H1 (cell line): Measurements from ENCODE around the gene IQGAP1. TPM values are rescaled to one million over a fixed set of nuclear protein-coding genes. Genes with fewer than 3 reads are reported as not detected.

ENCODE experiments used
- CTCF ChIA-PET: fragments of 300-600 bp; sonication (Branson Sonifier 250); formaldehyde crosslinking; loops from one replicate; lab custom pipeline; 2021; ENCODE audit not compliant: partially characterized antibody; lab: Charles Lee
- POLR2A ChIA-PET: fragments of 300-600 bp; sonication (Branson Sonifier 250); formaldehyde crosslinking; loops from one replicate; lab custom pipeline; 2021; ENCODE audit warnings: inconsistent platforms; ENCODE audit not compliant: partially characterized antibody; lab: Charles Lee
- DNase-seq, 2 experiments: peaks; one replicate each; pipeline versions ENCODE4 v3.0.0 to v3.0.0-alpha.2; 2010 to 2022; ENCODE audit warnings: low spot score in 2 of 2, low read depth in 1 of 2, mixed read lengths in 1 of 2
- FAIRE-seq: peaks from 2 replicates; lab custom pipeline; 2011; peaks lifted over from hg19 to GRCh38; lab: Jason Lieb, UNC
- H2AFZ ChIP-seq: 2 replicates; pipeline ENCODE4 v1.8.1; 2012; ENCODE audit warnings: low read length, inconsistent platforms
- H2AK5ac ChIP-seq: 2 replicates; pipeline ENCODE4 v1.6.1; 2013; ENCODE audit warnings: low read depth, low read length
- H2BK120ac ChIP-seq: replicated peaks from 2 replicates; pipeline ENCODE3; 2013; ENCODE audit warnings: low read depth, low read length, inconsistent platforms
- H2BK12ac ChIP-seq: 2 replicates; pipeline ENCODE4 v1.6.1; 2013; ENCODE audit warnings: low read depth, low read length
- H2BK15ac ChIP-seq: 2 replicates; pipeline ENCODE4 v1.6.1; 2013; ENCODE audit warnings: low read length
- H2BK20ac ChIP-seq: 2 replicates; pipeline ENCODE4 v1.6.1; 2013; ENCODE audit warnings: low read length
- H2BK5ac ChIP-seq: 2 replicates; pipeline ENCODE4 v1.6.1; 2013; ENCODE audit warnings: low read depth, low read length
- H3K14ac ChIP-seq: 2 replicates; pipeline ENCODE4 v1.6.1; 2013; ENCODE audit warnings: inconsistent platforms; ENCODE audit not compliant: insufficient read length
- H3K18ac ChIP-seq: 2 replicates; pipeline ENCODE4 v1.6.1; 2013; ENCODE audit warnings: low read length; ENCODE audit errors: extremely low read depth
- H3K23ac ChIP-seq: 2 replicates; pipeline ENCODE4 v1.6.1; 2013; ENCODE audit warnings: inconsistent platforms; ENCODE audit not compliant: insufficient read length
- H3K23me2 ChIP-seq: 2 replicates; pipeline ENCODE4 v1.6.1; 2013; ENCODE audit warnings: low read depth, low read length
- H3K27ac ChIP-seq: 2 replicates; pipeline ENCODE4 v1.6.1; 2011; ENCODE audit warnings: low read depth, low read length, inconsistent platforms
- H3K27me3 ChIP-seq, 4 experiments: replicated peaks in 1 of 4; 1 replicate in 1 of 4; 2 replicates in 3 of 4; pipeline versions ENCODE4 v1.6.1 to v1.8.1; 2011 to 2013; ENCODE audit warnings: low read length in 3 of 4, mild to moderate bottlenecking in 3 of 4, inconsistent platforms in 2 of 4, mixed read lengths in 2 of 4, moderate library complexity in 1 of 4; ENCODE audit not compliant: control insufficient read depth in 3 of 4, insufficient read depth in 3 of 4; ENCODE audit errors: extremely low read depth in 1 of 4
- H3K36me3 ChIP-seq, 4 experiments: 2 replicates each; pipeline versions ENCODE4 v1.6.1 to v1.8.1; 2011 to 2013; ENCODE audit warnings: mild to moderate bottlenecking in 4 of 4, low read length in 3 of 4, moderate library complexity in 2 of 4, control low read depth in 1 of 4, inconsistent platforms in 1 of 4; ENCODE audit not compliant: insufficient read depth in 4 of 4, control insufficient read depth in 2 of 4
- H3K4ac ChIP-seq: replicated peaks from 2 replicates; pipeline ENCODE3; 2013; ENCODE audit warnings: low read length, low read depth, mixed read lengths, inconsistent platforms; ENCODE audit not compliant: insufficient read length
- H3K4me1 ChIP-seq, 4 experiments: replicated peaks in 1 of 4; 1 replicate in 1 of 4; 2 replicates in 3 of 4; pipeline versions ENCODE4 v1.6.1 to v1.8.1; 2011 to 2013; ENCODE audit warnings: low read length in 3 of 4, inconsistent platforms in 2 of 4, mixed read lengths in 1 of 4; ENCODE audit not compliant: insufficient read depth in 4 of 4, control insufficient read depth in 3 of 4
- H3K4me2 ChIP-seq, 2 experiments: 2 replicates each; pipeline versions ENCODE4 v1.6.1 to v1.8.1; 2011 to 2013; ENCODE audit warnings: low read depth in 2 of 2, low read length in 2 of 2, control low read depth in 1 of 2, inconsistent platforms in 1 of 2, mild to moderate bottlenecking in 1 of 2; ENCODE audit not compliant: insufficient read depth in 1 of 2
- H3K4me3 ChIP-seq, 4 experiments: fragments of 200-600, 300-600 bp in 1 of 4; sonication (generic), shearing (Covaris generic), sonication (Bioruptor Twin) in 1 of 4; 2 replicates each; pipeline versions ENCODE4 v1.5.1 to v1.8.1; 2011 to 2016; ENCODE audit warnings: low read length in 4 of 4, low read depth in 3 of 4, control low read depth in 2 of 4, inconsistent platforms in 2 of 4, mild to moderate bottlenecking in 2 of 4, mixed read lengths in 1 of 4, moderate library complexity in 1 of 4; ENCODE audit not compliant: insufficient read depth in 2 of 4; ENCODE audit errors: extremely low read depth in 1 of 4
- H3K56ac ChIP-seq: replicated peaks from 2 replicates; pipeline ENCODE3; 2013; ENCODE audit warnings: low read depth, mild to moderate bottlenecking, mixed read lengths, low read length, inconsistent platforms; ENCODE audit not compliant: insufficient read length
- H3K79me1 ChIP-seq: 2 replicates; pipeline ENCODE4 v1.6.1; 2013; ENCODE audit warnings: low read depth, low read length, control low read depth
- H3K79me2 ChIP-seq, 2 experiments: 2 replicates each; pipeline versions ENCODE4 v1.6.1 to v1.8.1; 2012 to 2013; ENCODE audit warnings: low read length in 2 of 2, mild to moderate bottlenecking in 2 of 2, inconsistent platforms in 1 of 2; ENCODE audit not compliant: insufficient read depth in 2 of 2, control insufficient read depth in 1 of 2
- H3K9ac ChIP-seq, 4 experiments: replicated peaks in 1 of 4; 1 replicate in 1 of 4; 2 replicates in 3 of 4; pipeline versions ENCODE4 v1.6.1 to v1.8.1; 2011 to 2013; ENCODE audit warnings: low read depth in 3 of 4, low read length in 3 of 4, control low read depth in 2 of 4, mild to moderate bottlenecking in 2 of 4, moderate library complexity in 2 of 4, inconsistent platforms in 1 of 4; ENCODE audit errors: extremely low read depth in 1 of 4
- H3K9me3 ChIP-seq, 2 experiments: 2 replicates each; pipeline versions ENCODE4 v1.6.1 to v1.8.1; 2012 to 2013; ENCODE audit warnings: mild to moderate bottlenecking in 2 of 2, moderate library complexity in 2 of 2, control low read depth in 1 of 2, inconsistent platforms in 1 of 2, low read depth in 1 of 2, low read length in 1 of 2, mixed read lengths in 1 of 2; ENCODE audit not compliant: insufficient read depth in 2 of 2
- H4K20me1 ChIP-seq, 2 experiments: replicated peaks in 1 of 2; 2 replicates each; pipeline versions ENCODE3 to v1.8.1; 2011 to 2013; ENCODE audit warnings: inconsistent platforms in 2 of 2, low read length in 2 of 2, mild to moderate bottlenecking in 1 of 2; ENCODE audit not compliant: insufficient read depth in 2 of 2, control insufficient read depth in 1 of 2
- H4K5ac ChIP-seq: 2 replicates; pipeline ENCODE4 v1.6.1; 2013; ENCODE audit warnings: low read length, low read depth, mixed read lengths, inconsistent platforms; ENCODE audit not compliant: insufficient read length
- H4K8ac ChIP-seq: 2 replicates; pipeline ENCODE4 v1.8.0; 2013; ENCODE audit warnings: mild to moderate bottlenecking, moderate library complexity, low read length, inconsistent platforms; ENCODE audit not compliant: insufficient read depth; ENCODE audit errors: extremely low read depth
- H4K91ac ChIP-seq: replicated peaks from 2 replicates; pipeline ENCODE3; 2013; ENCODE audit warnings: low read length, mixed read lengths, inconsistent platforms; ENCODE audit not compliant: insufficient read length
- RNF2 ChIP-seq: fragments of 200-900, 300-1000 bp; sonication (generic); IDR thresholded peaks from 2 replicates; pipeline ENCODE4 v1.7.1; 2016; ENCODE audit warnings: borderline replicate concordance, low read depth, mild to moderate bottlenecking, antibody characterized with exemption, low read length; ENCODE audit not compliant: poor library complexity, severe bottlenecking; ENCODE audit errors: missing control alignments
- WGBS, 2 experiments: shearing (Covaris generic) in 1 of 2; methylation state at CpG; one replicate each; pipeline versions ENCODE4 v1.1.6 to v1.1.7; 2013 to 2015; ENCODE audit warnings: low lambda C conversion rate in 2 of 2, mixed read lengths in 2 of 2, inconsistent platforms in 1 of 2, low coverage in 1 of 2, missing lambda C conversion rate in 1 of 2; ENCODE audit not compliant: insufficient replicate concordance in 2 of 2, insufficient coverage in 1 of 2, insufficient read length in 1 of 2; ENCODE audit errors: extremely low coverage in 1 of 2, missing lambda C conversion rate in 1 of 2; 5-methylcytosine and 5-hydroxymethylcytosine counted together
- polyA plus RNA-seq, 7 experiments: library from polyadenylated mRNA; depleted of rRNA in 3 of 7; stranded (reverse) in 5 of 7; unstranded in 2 of 7; fragments of >200 nt in 5 of 7; fragments of 200-250 nt in 2 of 7; gene quantifications; 1 replicate in 5 of 7; 2 replicates in 1 of 7; 4 replicates in 1 of 7; pipeline versions ENCODE4 v1.2.1 to v1.2.3, GENCODE V29; 2011 to 2013; ENCODE audit warnings: missing spikeins in 2 of 7, mixed read lengths in 2 of 7
- total RNA-seq: library from RNA; stranded (reverse); fragmentation: NEBNext Ultra II Directional; extraction: Animal tissue kit (Norgen Biotek cat#: 25700); gene quantifications from 2 replicates; pipeline ENCODE4 v1.2.1, GENCODE V29; 2021

The IQGAP1 gene
- total and polyA plus RNA-seq, 2 of the 8 experiments (the other 6 are each of a cell fraction or from before 2014, with no cell fraction given) = 56.0 to 138 TPM

DNA sequence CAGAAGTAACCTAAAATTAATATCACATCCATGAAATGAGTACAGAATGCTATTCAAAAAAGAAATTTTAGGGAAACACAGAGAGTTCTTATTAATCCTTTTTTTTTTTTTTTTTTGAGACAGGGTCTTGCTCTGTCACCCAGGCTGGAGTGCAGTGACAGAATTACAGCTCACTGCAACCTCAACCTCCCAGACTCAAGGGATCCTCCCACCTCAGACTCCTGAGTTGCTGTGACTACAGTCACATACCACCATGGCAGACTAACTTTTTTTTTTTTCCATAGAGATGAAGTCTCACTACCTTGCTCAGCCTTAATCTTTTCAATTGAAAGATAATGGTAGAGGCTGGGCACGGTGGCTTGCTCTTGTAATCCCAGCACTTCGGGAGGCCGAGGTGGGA, 135.3 kb downstream of the IQGAP1 start:
- Histone ChIP-seq H3K18ac (no peak overlapping the region), H2BK12ac (no peak overlapping the region), H4K5ac (no peak overlapping the region), H4K91ac (no peak overlapping the region), H2BK5ac (no peak overlapping the region), H3K56ac (no peak overlapping the region), H3K4ac (no peak overlapping the region), H3K36me3 (no peaks in the 10 kb centered on the region), H3K79me2 (no peaks in the 10 kb centered on the region), H2BK120ac (no peak overlapping the region), H3K9me3 (no peaks in the 10 kb centered on the region), H3K27ac (no peak overlapping the region), H2AFZ (no peak overlapping the region), H3K79me1 (no peaks in the 10 kb centered on the region), H3K23ac (no peak overlapping the region), H2BK15ac (no peak overlapping the region), H4K8ac (no peak overlapping the region), H3K14ac (no peak overlapping the region), H3K4me1 (no peaks in the 10 kb centered on the region), H3K4me2 (no peak overlapping the region), H4K20me1 (no peaks in the 10 kb centered on the region), H3K9ac (no peak overlapping the region), H3K27me3 (no peaks in the 10 kb centered on the region; a peak in 1 of 7 replicates), H2BK20ac (no peak overlapping the region), H3K4me3 (no peak overlapping the region), H3K23me2 (peaks cover 2% of the 10 kb centered on the region; the same call in 1 of the 2 replicates), H2AK5ac (no peak overlapping the region)
- FAIRE-seq = no peak
- ChIA-PET POLR2A (no interaction called here), CTCF (interaction anchor here (0.6 to 1.8 kb wide), 5 partner anchors 10 to 203 kb away, joined by 3 to 5 read pairs (median 4); no protein-coding TSS in a partner anchor)
- WGBS, 2 experiments = 77% methylated on average over 3 of the region's 3 CpGs; no CpG with 5 or more reads in 1 of the 2 experiments
- DNase-seq = no peak
- TF ChIP-seq RNF2 = no peak
